Measurements from ENCODE around the gene IMPDH1.

Gene IMPDH1

GRCh38 chr7:128356546-128357216 lies 53.1 kb downstream of the IMPDH1 start:
- no peaks in the 10 kb centered on the region for H3K79me1 ChIP-seq (replicated peaks; ENCODE audit: low read length, poor library complexity, severe bottlenecking)
- H4K91ac ChIP-seq (ENCODE audit: low read length) = no peak overlapping the region
- peaks cover 31 to 80% of the 10 kb centered on the region in 2 experiments for H3K27me3 ChIP-seq (ENCODE audit: control insufficient read depth in 1 of 2, insufficient read depth in 1 of 2, low read length in 2 of 2)
- H4K8ac ChIP-seq (ENCODE audit: low read length) = no peak overlapping the region
- H3K27ac ChIP-seq (ENCODE audit: low read length, poor library complexity, severe bottlenecking) = no peak overlapping the region
- no peak overlapping the region for H3K9ac ChIP-seq (ENCODE audit: low read length)
- no peaks in the 10 kb centered on the region for H3K9me3 ChIP-seq (ENCODE audit: control insufficient read depth, low read length)
- H2BK15ac ChIP-seq (ENCODE audit: low read depth, poor library complexity, severe bottlenecking) = no peak overlapping the region
- no peak overlapping the region for H3K4ac ChIP-seq (ENCODE audit: low read depth in 1 of 2, low read length in 2 of 2)
- H2BK12ac ChIP-seq (ENCODE audit: low read length in 2 of 2) = no peak overlapping the region
- H2BK5ac ChIP-seq (ENCODE audit: low read depth, low read length, poor library complexity, severe bottlenecking) = no peak overlapping the region
- H3K18ac ChIP-seq (ENCODE audit: low read depth in 1 of 2, low read length in 2 of 2) = no peak overlapping the region
- no peak overlapping the region for H3K14ac ChIP-seq (ENCODE audit: low read length in 2 of 2)
- peaks cover 24% of the 10 kb centered on the region for H3K4me1 ChIP-seq (ENCODE audit: control insufficient read depth, insufficient read depth, low read depth, low read length)
- H3K4me2 ChIP-seq (ENCODE audit: low read length, poor library complexity, severe bottlenecking) = no peak overlapping the region
- DNase-seq = no peak
- no peak overlapping the region for H2BK120ac ChIP-seq (ENCODE audit: low read depth, low read length)
- no peak overlapping the region for H3K4me3 ChIP-seq (ENCODE audit: insufficient read depth in 1 of 2, low read depth in 1 of 2, low read length in 2 of 2)
- H2AK5ac ChIP-seq (ENCODE audit: low read length, severe bottlenecking) = no peak overlapping the region
- no peaks in the 10 kb centered on the region for H3K36me3 ChIP-seq (ENCODE audit: control insufficient read depth in 1 of 2, insufficient read depth in 2 of 2, low read depth in 1 of 2, low read length in 2 of 2)
- no peak overlapping the region for H3K23ac ChIP-seq (ENCODE audit: low read length in 2 of 2)
- no peak overlapping the region for H2AFZ ChIP-seq (ENCODE audit: low read depth, low read length)
- 77% methylated on average over 2 of the region's 2 CpGs for WGBS

DNA sequence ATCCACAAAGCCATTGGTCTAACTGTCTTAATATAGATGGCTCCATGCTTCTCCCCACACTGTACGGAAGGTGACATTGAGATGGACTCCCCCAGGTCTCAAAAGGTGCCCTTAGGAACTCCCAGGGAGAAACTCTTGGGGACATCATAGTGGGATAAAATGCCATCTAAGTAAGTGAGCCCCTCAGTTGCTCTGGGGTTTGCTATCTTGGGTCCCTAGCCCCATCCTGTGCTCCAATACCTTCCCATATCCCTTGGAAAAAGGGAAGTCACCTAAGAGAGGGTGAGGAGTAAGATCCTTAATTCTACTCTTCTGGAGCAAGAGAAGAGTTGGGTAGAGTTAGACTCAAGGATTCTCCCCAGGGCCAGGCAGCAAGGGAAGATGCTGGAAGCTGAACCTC lies 56.2 kb downstream of the IMPDH1 start:
- H2BK5ac ChIP-seq (ENCODE audit: low read depth, low read length, poor library complexity, severe bottlenecking) = no peak overlapping the region
- peaks cover 8% of the 10 kb centered on the region for H3K4me1 ChIP-seq (ENCODE audit: control insufficient read depth, insufficient read depth, low read depth, low read length)
- H3K18ac ChIP-seq (ENCODE audit: low read depth in 1 of 2, low read length in 2 of 2) = no peak overlapping the region
- no peak overlapping the region for H2BK12ac ChIP-seq (ENCODE audit: low read length in 2 of 2)
- no peaks in the 10 kb centered on the region for H3K9me3 ChIP-seq (ENCODE audit: control insufficient read depth, low read length)
- no peak overlapping the region for H2BK15ac ChIP-seq (ENCODE audit: low read depth, poor library complexity, severe bottlenecking)
- H3K4me3 ChIP-seq (ENCODE audit: insufficient read depth in 1 of 2, low read depth in 1 of 2, low read length in 2 of 2) = no peak overlapping the region
- H3K4ac ChIP-seq (ENCODE audit: low read depth in 1 of 2, low read length in 2 of 2) = no peak overlapping the region
- H3K9ac ChIP-seq (ENCODE audit: low read length) = no peak overlapping the region
- no peak overlapping the region for H2AFZ ChIP-seq (ENCODE audit: low read depth, low read length)
- H3K4me2 ChIP-seq (ENCODE audit: low read length, poor library complexity, severe bottlenecking) = no peak overlapping the region
- H2AK5ac ChIP-seq (ENCODE audit: low read length, severe bottlenecking) = no peak overlapping the region
- H3K27me3 ChIP-seq (ENCODE audit: control insufficient read depth in 1 of 2, insufficient read depth in 1 of 2, low read length in 2 of 2) = peaks cover 60 to 76% of the 10 kb centered on the region in 2 experiments
- H4K8ac ChIP-seq (ENCODE audit: low read length) = no peak overlapping the region
- no peak overlapping the region for H3K27ac ChIP-seq (ENCODE audit: low read length, poor library complexity, severe bottlenecking)
- H3K23ac ChIP-seq (ENCODE audit: low read length in 2 of 2) = no peak overlapping the region
- H3K14ac ChIP-seq (ENCODE audit: low read length in 2 of 2) = no peak overlapping the region
- DNase-seq = no peak
- WGBS = 73% methylated on average over 1 of the region's 1 CpG
- no peak overlapping the region for H4K91ac ChIP-seq (ENCODE audit: low read length)
- no peaks in the 10 kb centered on the region for H3K36me3 ChIP-seq (ENCODE audit: control insufficient read depth in 1 of 2, insufficient read depth in 2 of 2, low read depth in 1 of 2, low read length in 2 of 2)
- no peaks in the 10 kb centered on the region for H3K79me1 ChIP-seq (replicated peaks; ENCODE audit: low read length, poor library complexity, severe bottlenecking)
- no peak overlapping the region for H2BK120ac ChIP-seq (ENCODE audit: low read depth, low read length)

- Histone ChIP-seq H2BK15ac (ENCODE audit: low read depth, poor library complexity, severe bottlenecking) (no peak overlapping the region), H3K79me1 (replicated peaks; ENCODE audit: low read length, poor library complexity, severe bottlenecking) (no peaks in the 10 kb centered on the region), H2BK120ac (ENCODE audit: low read depth, low read length) (no peak overlapping the region), H3K14ac (ENCODE audit: low read length in 2 of 2) (no peak overlapping the region), H3K4me3 (ENCODE audit: insufficient read depth in 1 of 2, low read depth in 1 of 2, low read length in 2 of 2) (no peak overlapping the region), H2BK5ac (ENCODE audit: low read depth, low read length, poor library complexity, severe bottlenecking) (no peak overlapping the region), H3K9ac (ENCODE audit: low read length) (no peak overlapping the region), H4K8ac (ENCODE audit: low read length) (no peak overlapping the region), H2AFZ (ENCODE audit: low read depth, low read length) (no peak overlapping the region), H3K36me3 (ENCODE audit: control insufficient read depth in 1 of 2, insufficient read depth in 2 of 2, low read depth in 1 of 2, low read length in 2 of 2) (no peaks in the 10 kb centered on the region), H3K23ac (ENCODE audit: low read length in 2 of 2) (no peak overlapping the region), H3K4me2 (ENCODE audit: low read length, poor library complexity, severe bottlenecking) (no peak overlapping the region), H2AK5ac (ENCODE audit: low read length, severe bottlenecking) (no peak overlapping the region), H4K91ac (ENCODE audit: low read length) (no peak overlapping the region), H3K27ac (ENCODE audit: low read length, poor library complexity, severe bottlenecking) (no peak overlapping the region), H2BK12ac (ENCODE audit: low read length in 2 of 2) (no peak overlapping the region), H3K4me1 (ENCODE audit: control insufficient read depth, insufficient read depth, low read depth, low read length) (peaks cover 8% of the 10 kb centered on the region), H3K18ac (ENCODE audit: low read depth in 1 of 2, low read length in 2 of 2) (no peak overlapping the region), H3K4ac (ENCODE audit: low read depth in 1 of 2, low read length in 2 of 2) (no peak overlapping the region), H3K9me3 (ENCODE audit: control insufficient read depth, low read length) (no peaks in the 10 kb centered on the region), H3K27me3 (ENCODE audit: control insufficient read depth in 1 of 2, insufficient read depth in 1 of 2, low read length in 2 of 2) (peaks cover 64 to 76% of the 10 kb centered on the region in 2 experiments)
- 81% methylated on average over 3 of the region's 3 CpGs for WGBS
- no peak for DNase-seq
These were observed 56.6 kb downstream of the IMPDH1 start for GRCh38 chr7:128353189-128353588.

GRCh38 chr7:128352636-128353035 lies 57.1 kb downstream of the IMPDH1 start:
- H3K4ac ChIP-seq (ENCODE audit: low read depth in 1 of 2, low read length in 2 of 2) = no peak overlapping the region
- 66% methylated on average over 8 of the region's 8 CpGs for WGBS
- no peak overlapping the region for H3K4me3 ChIP-seq (ENCODE audit: insufficient read depth in 1 of 2, low read depth in 1 of 2, low read length in 2 of 2)
- H3K9me3 ChIP-seq (ENCODE audit: control insufficient read depth, low read length) = no peaks in the 10 kb centered on the region
- H3K27me3 ChIP-seq (ENCODE audit: control insufficient read depth in 1 of 2, insufficient read depth in 1 of 2, low read length in 2 of 2) = peaks cover 69 to 75% of the 10 kb centered on the region in 2 experiments
- H3K27ac ChIP-seq (ENCODE audit: low read length, poor library complexity, severe bottlenecking) = no peak overlapping the region
- H3K36me3 ChIP-seq (ENCODE audit: control insufficient read depth in 1 of 2, insufficient read depth in 2 of 2, low read depth in 1 of 2, low read length in 2 of 2) = no peaks in the 10 kb centered on the region
- no peak overlapping the region for H3K14ac ChIP-seq (ENCODE audit: low read length in 2 of 2)
- no peak overlapping the region for H2BK12ac ChIP-seq (ENCODE audit: low read length in 2 of 2)
- H3K18ac ChIP-seq (ENCODE audit: low read depth in 1 of 2, low read length in 2 of 2) = no peak overlapping the region
- no peak overlapping the region for H2BK5ac ChIP-seq (ENCODE audit: low read depth, low read length, poor library complexity, severe bottlenecking)
- H4K91ac ChIP-seq (ENCODE audit: low read length) = no peak overlapping the region
- H2AFZ ChIP-seq (ENCODE audit: low read depth, low read length) = no peak overlapping the region
- H2AK5ac ChIP-seq (ENCODE audit: low read length, severe bottlenecking) = no peak overlapping the region
- no peak overlapping the region for H4K8ac ChIP-seq (ENCODE audit: low read length)
- no peak overlapping the region for H2BK15ac ChIP-seq (ENCODE audit: low read depth, poor library complexity, severe bottlenecking)
- DNase-seq = no peak
- no peak overlapping the region for H3K9ac ChIP-seq (ENCODE audit: low read length)
- H3K4me2 ChIP-seq (ENCODE audit: low read length, poor library complexity, severe bottlenecking) = no peak overlapping the region
- no peak overlapping the region for H3K23ac ChIP-seq (ENCODE audit: low read length in 2 of 2)
- H2BK120ac ChIP-seq (ENCODE audit: low read depth, low read length) = no peak overlapping the region
- H3K4me1 ChIP-seq (ENCODE audit: control insufficient read depth, insufficient read depth, low read depth, low read length) = peaks cover 8% of the 10 kb centered on the region
- no peaks in the 10 kb centered on the region for H3K79me1 ChIP-seq (replicated peaks; ENCODE audit: low read length, poor library complexity, severe bottlenecking)

All from mesenchymal stem cell (in vitro differentiated cells and primary cell).